ENCODE results near the gene PPP1R11. TPM values are rescaled to one million over a fixed set of nuclear protein-coding genes. Genes with fewer than 3 reads are reported as not detected.

The PPP1R11 gene
- total RNA-seq, 1 experiment from 2014 or later: 59.2 TPM

GRCh38 chr6:30061858-30062458 is 5.0 kb upstream of the PPP1R11 start:
- TF ChIP-seq SIN3A (IDR thresholded peaks at IDR 0.05; ENCODE audit: borderline replicate concordance, insufficient read depth, low read depth, low read length) (no peak), REST (IDR thresholded peaks at IDR 0.05; ENCODE audit: insufficient read depth in 1 of 2, low read depth in 2 of 2, low read length in 1 of 2) (no peak), CTCF (IDR thresholded peaks at IDR 0.05) (no peak), POLR2AphosphoS5 (IDR thresholded peaks at IDR 0.05; ENCODE audit: low read depth, low read length) (no peak), TCF7L2 (IDR thresholded peaks at IDR 0.05; ENCODE audit: low read depth, low read length) (no peak)
- H3K4me1 ChIP-seq (ENCODE audit: control insufficient read depth, insufficient read depth, low read length): peaks cover 17% of the 10 kb centered on the region
- DNase-seq (ENCODE audit: low read depth, low spot score): no peak
- ChIA-PET POLR2A (no interaction called here), CTCF (interaction anchor here (0.7 kb wide), 1 partner anchor 25 kb away, joined by 3 read pairs; no protein-coding TSS in a partner anchor)
- peak overlapping the region; percentile 98 to 100 for H3K4me3 ChIP-seq (ENCODE audit: low read depth in 2 of 2, low read length in 2 of 2)
- peaks cover 9% of the 10 kb centered on the region; the same call in 1 of the 2 replicates for H3K36me3 ChIP-seq (ENCODE audit: control insufficient read depth, insufficient read depth, low read length)
- in situ Hi-C loops (cut with HindIII; ENCODE audit: low pct_unique_long_range_greater_than_20kb, low sequenced_read_pairs): no loop called here
- no peaks in the 10 kb centered on the region for H3K27me3 ChIP-seq (ENCODE audit: control insufficient read depth, insufficient read depth, low read length)
- ATAC-seq: no peak
- BruUV-seq (replicated peaks): TSS peak; percentile 89
- peak overlapping the region; percentile 99 for H3K27ac ChIP-seq (ENCODE audit: low read length)
- intact Hi-C loops (cut with micrococcal nuclease; ENCODE audit: unreplicated experiment): no loop called here
- no peaks in the 10 kb centered on the region for H3K9me3 ChIP-seq (ENCODE audit: control insufficient read depth, insufficient read depth, low read depth, low read length)

- DNase-seq (ENCODE audit: low read depth, low spot score) (no peak), ATAC-seq (no peak)
- in situ Hi-C loops (cut with HindIII; ENCODE audit: low pct_unique_long_range_greater_than_20kb, low sequenced_read_pairs): no loop called here
- ChIA-PET CTCF (interaction anchor here (0.6 to 0.7 kb wide), 3 partner anchors 16 to 39 kb away, joined by 3 to 4 read pairs (median 4); no protein-coding TSS in a partner anchor), POLR2A (interaction anchor here (0.6 kb wide), 1 partner anchor 530 kb away, joined by 8 read pairs; no protein-coding TSS in a partner anchor)
- Histone ChIP-seq H3K9me3 (ENCODE audit: control insufficient read depth, insufficient read depth, low read depth, low read length) (no peaks in the 10 kb centered on the region), H3K36me3 (ENCODE audit: control insufficient read depth, insufficient read depth, low read length) (peaks cover 11% of the 10 kb centered on the region; the same call in 1 of the 2 replicates), H3K4me1 (ENCODE audit: control insufficient read depth, insufficient read depth, low read length) (peaks cover 17% of the 10 kb centered on the region), H3K27me3 (ENCODE audit: control insufficient read depth, insufficient read depth, low read length) (no peaks in the 10 kb centered on the region), H3K4me3 (ENCODE audit: low read depth in 2 of 2, low read length in 2 of 2) (peak overlapping the region; percentile 98 to 100), H3K27ac (ENCODE audit: low read length) (no peak overlapping the region; the same call in 1 of the 2 replicates)
- BruUV-seq (replicated peaks): no TSS peak
- intact Hi-C loops (cut with micrococcal nuclease; ENCODE audit: unreplicated experiment): no loop called here
- no peak for TF ChIP-seq REST (IDR thresholded peaks at IDR 0.05; ENCODE audit: insufficient read depth in 1 of 2, low read depth in 2 of 2, low read length in 1 of 2)
- no peak for TF ChIP-seq POLR2AphosphoS5 (IDR thresholded peaks at IDR 0.05; ENCODE audit: low read depth, low read length)
- TF ChIP-seq SIN3A (IDR thresholded peaks at IDR 0.05; ENCODE audit: borderline replicate concordance, insufficient read depth, low read depth, low read length): no peak
- TF ChIP-seq CTCF (IDR thresholded peaks at IDR 0.05): no peak
- no peak for TF ChIP-seq TCF7L2 (IDR thresholded peaks at IDR 0.05; ENCODE audit: low read depth, low read length)
Measured at GRCh38 chr6:30062471-30063178, 4.4 kb upstream of the PPP1R11 start.
